Lower leg skin (tissue), 3 donors: Measurements from ENCODE around the gene C8G.

Experiments used
- CTCF ChIP-seq, 3 donors: fragments of 450-650 bp; IDR thresholded peaks; one replicate each; pipeline ENCODE4 v1.5.1; 2016; ENCODE audit warnings: antibody characterized with exemption in 3 of 3, mild to moderate bottlenecking in 3 of 3, moderate library complexity in 2 of 3
- POLR2A ChIP-seq, 2 donors: fragments of 450-650 bp; IDR thresholded peaks; one replicate each; pipeline ENCODE4 v1.6.1; 2016 to 2017; ENCODE audit warnings: antibody characterized with exemption in 2 of 2, mild to moderate bottlenecking in 1 of 2, moderate library complexity in 1 of 2

GRCh38 chr9:136978073-136978864, 33.2 kb downstream of the C8G start:
- no peak for TF ChIP-seq CTCF (IDR thresholded peaks at IDR 0.05)
- no peak for TF ChIP-seq POLR2A (IDR thresholded peaks at IDR 0.05)
